K562 (cell line): Measurements from ENCODE around the gene NOP16. TPM values are rescaled to one million over a fixed set of nuclear protein-coding genes. Genes with fewer than 3 reads are reported as not detected.

Experiments
- BCLAF1 ChIP-seq, 2 experiments: fragments of 450-650 bp in 1 of 2; IDR thresholded peaks; 2 replicates each; pipeline ENCODE4 v1.6.1; 2011 to 2017; ENCODE audit warnings: low read depth in 2 of 2, antibody characterized with exemption in 1 of 2, borderline replicate concordance in 1 of 2, low read length in 1 of 2, mild to moderate bottlenecking in 1 of 2, mixed read lengths in 1 of 2; ENCODE audit not compliant: control insufficient read depth in 1 of 2
- CHD7 ChIP-seq: fragments of 200-600 bp; sonication (generic); IDR thresholded peaks from one replicate; pipeline ENCODE4 v1.6.1; 2012; ENCODE audit warnings: mild to moderate bottlenecking, low read depth, low read length, inconsistent platforms
- RBM25 ChIP-seq: fragments of 200-400 bp; formaldehyde crosslinking; IDR thresholded peaks from 2 replicates; pipeline ENCODE4 v1.6.1; 2018; ENCODE audit warnings: low read length, low read depth, moderate library complexity; ENCODE audit not compliant: severe bottlenecking
- ZBTB33 ChIP-seq: sonication (generic); formaldehyde crosslinking; IDR thresholded peaks from 2 replicates; pipeline ENCODE4 v1.8.1; 2023; ENCODE audit warnings: mild to moderate bottlenecking, missing genetic modification reagents
- ZFP1 ChIP-seq: fragments of 450-650 bp; formaldehyde crosslinking; IDR thresholded peaks from 2 replicates; pipeline ENCODE4 v1.4.0; 2020; ENCODE audit warnings: mild to moderate bottlenecking, mixed read lengths
- ZNF277 ChIP-seq: fragments of 250-450 bp; sonication (Bioruptor Pico); IDR thresholded peaks from 2 replicates; pipeline ENCODE4 v1.8.0; 2022; ENCODE audit warnings: inconsistent platforms, mild to moderate bottlenecking, moderate library complexity, borderline replicate concordance
- ZNF699 ChIP-seq: fragments of 250-450 bp; sonication (Bioruptor Pico); IDR thresholded peaks from 2 replicates; pipeline ENCODE4 v1.8.0; 2021; ENCODE audit warnings: mild to moderate bottlenecking, moderate library complexity; ENCODE audit not compliant: insufficient replicate concordance
- polyA plus RNA-seq, 8 experiments: library from polyadenylated mRNA; depleted of rRNA in 4 of 8; stranded (reverse) in 5 of 8; unstranded in 3 of 8; fragments of >200 nt; fragmentation: Nextera tagmentation in 2 of 8; fragmentation: Illumina TruSeq in 1 of 8; extraction: Ambion mirVana in 2 of 8; extraction: Trizol in 1 of 8; gene quantifications; 2 replicates each; pipeline versions ENCODE4 v1.2.1 to v1.2.3, GENCODE V29; 2011 to 2014; ENCODE audit warnings: inconsistent platforms in 1 of 8, missing spikeins in 1 of 8
- total RNA-seq, 7 experiments: library from RNA; depleted of rRNA in 6 of 7; stranded (reverse); fragments of >200 nt in 6 of 7; fragmentation: Illumina TruSeq in 2 of 7; extraction: Trizol in 2 of 7; gene quantifications; 2 replicates each; pipeline versions ENCODE4 v1.2.1 to v1.2.3, GENCODE V29; 2011 to 2021; ENCODE audit warnings: low replicate concordance in 1 of 7

The NOP16 gene
- total and polyA plus RNA-seq, 9 of the 15 experiments (the other 6 are each of a cell fraction or from before 2014, with no cell fraction given), result 92.5 to 342 (median 148) TPM

- TF ChIP-seq CHD7 (no peak), ZBTB33 (no peak), BCLAF1 (IDR thresholded peaks at IDR 0.05; ENCODE audit: borderline replicate concordance in 1 of 2, control insufficient read depth in 1 of 2, low read depth in 2 of 2, low read length in 1 of 2) (no peak), RBM25 (no peak), ZFP1 (CRISPR knock-in tag) (no peak), ZNF699 (no peak), ZNF277 (CRISPR knock-in tag) (no peak)
These were observed 46.9 kb downstream of the NOP16 start (continued) for GRCh38 chr5:176341325-176342157.
